HepG2 (cell line): ENCODE measurements around the gene ZNF23. TPM values are rescaled to one million over a fixed set of nuclear protein-coding genes. Genes with fewer than 3 reads are reported as not detected.

Experiments
- ARNT ChIP-seq: fragments of 450-650 bp; IDR thresholded peaks from 2 replicates; pipeline ENCODE4 v1.6.1; 2017
- CBX5 ChIP-seq: sonication (generic); formaldehyde crosslinking; IDR thresholded peaks from 2 replicates; pipeline ENCODE4 v1.4.0; 2020; ENCODE audit warnings: missing genetic modification reagents, borderline replicate concordance
- GLI4 ChIP-seq: sonication (generic); formaldehyde crosslinking; IDR thresholded peaks from 2 replicates; pipeline ENCODE4 v1.5.1; 2020; ENCODE audit warnings: missing genetic modification reagents, mild to moderate bottlenecking, moderate library complexity, borderline replicate concordance
- IRF2 ChIP-seq: IDR thresholded peaks from 2 replicates; pipeline ENCODE4 v1.6.1; 2018; ENCODE audit warnings: missing genetic modification reagents, missing compliant biosample characterization
- KLF15 ChIP-seq: sonication (generic); formaldehyde crosslinking; IDR thresholded peaks from 2 replicates; pipeline ENCODE4 v1.8.1; 2023; ENCODE audit warnings: borderline replicate concordance, mild to moderate bottlenecking, inconsistent platforms, missing genetic modification reagents, mixed read lengths
- KMT2B ChIP-seq: IDR thresholded peaks from 2 replicates; pipeline ENCODE4 v1.6.1; 2016; ENCODE audit warnings: missing genetic modification reagents, missing compliant biosample characterization
- MBNL3 ChIP-seq: fragments of 250-450 bp; sonication (Bioruptor Pico); conservative IDR thresholded peaks from 2 replicates; pipeline ENCODE4 v1.8.0; 2022; ENCODE audit warnings: mild to moderate bottlenecking, inconsistent platforms
- NFIC ChIP-seq: IDR thresholded peaks from 2 replicates; pipeline ENCODE4 v1.6.1; 2012; ENCODE audit warnings: mild to moderate bottlenecking, low read length, inconsistent platforms
- NR2F1 ChIP-seq, 2 experiments: fragments of 450-650 bp in 1 of 2; formaldehyde crosslinking in 1 of 2; IDR thresholded peaks; 2 replicates each; pipeline versions ENCODE4 v1.5.0 to v1.6.1; 2016 to 2020; ENCODE audit warnings: mild to moderate bottlenecking in 1 of 2, missing compliant biosample characterization in 1 of 2, missing genetic modification reagents in 1 of 2, moderate library complexity in 1 of 2
- PRMT3 ChIP-seq: sonication (generic); formaldehyde crosslinking; IDR thresholded peaks from 2 replicates; pipeline ENCODE4 v1.8.1; 2022; ENCODE audit warnings: low read depth, mild to moderate bottlenecking, moderate library complexity, missing genetic modification reagents, borderline replicate concordance
- SPEN ChIP-seq: sonication (generic); formaldehyde crosslinking; IDR thresholded peaks from 2 replicates; pipeline ENCODE4 v1.5.1; 2020; ENCODE audit warnings: low read depth, mild to moderate bottlenecking, missing genetic modification reagents
- SRY ChIP-seq: sonication (generic); formaldehyde crosslinking; IDR thresholded peaks from 2 replicates; pipeline ENCODE4 v1.8.0; 2022; ENCODE audit warnings: mild to moderate bottlenecking, missing genetic modification reagents
- SYNCRIP ChIP-seq: fragments of 200-400 bp; formaldehyde crosslinking; IDR thresholded peaks from 2 replicates; pipeline ENCODE4 v1.6.1; 2018; ENCODE audit warnings: mild to moderate bottlenecking, low read depth, low read length; ENCODE audit not compliant: insufficient read depth
- ZNF558 ChIP-seq: sonication (generic); formaldehyde crosslinking; IDR thresholded peaks from 2 replicates; pipeline ENCODE4 v1.9.0; 2022; ENCODE audit warnings: mild to moderate bottlenecking, missing genetic modification reagents, borderline replicate concordance
- polyA plus RNA-seq, 8 experiments: library from polyadenylated mRNA; depleted of rRNA in 3 of 8; stranded (reverse) in 7 of 8; unstranded in 1 of 8; fragments of >200 nt; fragmentation: Illumina TruSeq in 4 of 8; extraction: Trizol in 4 of 8; gene quantifications; 2 replicates each; pipeline versions ENCODE4 v1.2.1 to v1.2.3, GENCODE V29; 2011 to 2016; ENCODE audit warnings: low read depth in 4 of 8, missing spikeins in 1 of 8, mixed read lengths in 1 of 8; ENCODE audit not compliant: insufficient read depth in 1 of 8
- total RNA-seq, 5 experiments: library from RNA; depleted of rRNA; stranded (reverse); fragments of >200 nt; fragmentation: Illumina TruSeq; extraction: Trizol; gene quantifications; 2 replicates each; pipeline ENCODE4 v1.2.3, GENCODE V29; 2016; ENCODE audit warnings: low read depth in 1 of 5
- TF ChIP-seq, protein P1 (sequence below): sonication (generic); formaldehyde crosslinking; IDR thresholded peaks from 2 replicates; pipeline ENCODE4 v1.5.0; 2020; ENCODE audit warnings: missing genetic modification reagents
- TF ChIP-seq, protein P2 (sequence below): sonication (generic); formaldehyde crosslinking; IDR thresholded peaks from 2 replicates; pipeline ENCODE4 v1.5.0; 2020; ENCODE audit warnings: missing genetic modification reagents, mild to moderate bottlenecking, borderline replicate concordance
- TF ChIP-seq, protein P3 (sequence below): sonication (generic); formaldehyde crosslinking; IDR thresholded peaks from 2 replicates; pipeline ENCODE4 v1.4.0; 2020; ENCODE audit warnings: missing genetic modification reagents, mild to moderate bottlenecking, borderline replicate concordance
- TF ChIP-seq, protein P4 (sequence below): sonication (generic); formaldehyde crosslinking; IDR thresholded peaks from 2 replicates; pipeline ENCODE4 v1.5.1; 2020; ENCODE audit warnings: missing genetic modification reagents, mild to moderate bottlenecking, borderline replicate concordance
- TF ChIP-seq, protein P5 (sequence below): sonication (generic); formaldehyde crosslinking; IDR thresholded peaks from 2 replicates; pipeline ENCODE4 v1.5.1; 2020; ENCODE audit warnings: mild to moderate bottlenecking, moderate library complexity, missing genetic modification reagents

ZNF23 gene
- total and polyA plus RNA-seq, 2 of the 13 experiments (the other 11 are each of a cell fraction or from before 2014, with no cell fraction given): 8.6 to 12.2 TPM

DNA sequence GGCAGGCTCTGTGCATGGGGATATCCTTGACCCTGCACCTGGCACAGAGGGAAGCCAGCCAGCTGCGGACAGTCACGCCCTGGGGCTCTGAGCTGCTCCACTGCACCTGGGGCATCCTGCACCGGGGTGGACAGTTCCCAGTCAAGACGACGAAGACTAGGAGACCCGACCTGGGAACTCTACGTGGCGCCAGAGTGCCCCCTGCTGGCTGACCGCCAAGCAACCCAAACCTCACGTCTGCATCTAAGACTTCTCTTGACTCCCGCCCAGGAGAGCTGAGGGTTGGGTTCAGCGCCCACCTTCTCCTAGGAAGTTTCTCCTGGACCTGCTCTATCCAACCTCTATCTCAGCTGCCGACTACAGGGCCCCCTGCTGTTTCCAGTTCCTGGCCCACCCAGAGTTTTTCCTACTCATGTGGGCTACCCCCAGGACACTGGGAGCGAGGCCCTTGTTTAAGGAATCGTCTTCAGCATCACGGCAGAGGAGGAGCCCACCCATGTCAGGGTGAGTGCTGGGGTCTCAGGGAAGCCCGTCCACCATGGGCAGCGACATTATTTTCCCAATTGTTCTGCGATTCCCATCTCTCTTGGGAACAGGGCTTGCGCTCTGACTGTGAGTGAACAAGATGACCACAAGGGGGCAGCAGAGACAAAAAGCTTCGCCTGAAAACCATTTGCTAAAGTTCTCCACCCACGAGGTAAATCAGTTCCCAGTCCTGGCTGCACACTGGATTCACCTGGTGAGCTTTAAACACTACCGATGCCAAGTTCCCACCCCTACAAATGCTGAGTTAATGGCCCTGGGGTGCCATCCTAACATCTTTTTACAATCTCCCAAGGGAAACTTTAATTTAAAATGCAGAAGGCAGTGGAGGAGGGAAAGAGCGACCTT is 49.5 kb downstream of the ZNF23 start (continued):
- TF ChIP-seq SYNCRIP (no peak), ZNF558 (CRISPR knock-in tag) (no peak), SRY (CRISPR knock-in tag) (0 out of 2 replicates have a peak, but pooled peaks have one; percentile 37), KMT2B (CRISPR knock-in tag) (no peak), MBNL3 (CRISPR knock-in tag) (no peak), IRF2 (CRISPR knock-in tag) (no peak), NFIC (no peak), PRMT3 (CRISPR knock-in tag) (no peak), KLF15 (CRISPR knock-in tag) (no peak), CBX5 (CRISPR knock-in tag) (no peak), GLI4 (peak; percentile 67; the same call in 1 of the 2 replicates), NR2F1 (CRISPR knock-in tag; IDR thresholded peaks at IDR 0.05) (no peak), ARNT (no peak), SPEN (CRISPR knock-in tag) (no peak)
- TF ChIP-seq, protein P1, sequence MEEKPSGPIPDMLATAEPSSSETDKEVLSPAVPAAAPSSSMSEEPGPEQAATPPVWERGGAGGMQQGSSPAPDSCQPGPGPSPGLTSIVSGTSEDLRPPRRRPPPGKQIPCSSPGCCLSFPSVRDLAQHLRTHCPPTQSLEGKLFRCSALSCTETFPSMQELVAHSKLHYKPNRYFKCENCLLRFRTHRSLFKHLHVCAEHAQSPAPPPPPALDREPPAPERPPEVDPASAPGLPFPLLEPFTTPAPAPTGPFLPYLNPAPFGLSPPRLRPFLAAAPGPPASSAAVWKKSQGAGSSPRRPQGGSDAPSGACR (CRISPR knock-in tag): no peak
- TF ChIP-seq, protein P2, sequence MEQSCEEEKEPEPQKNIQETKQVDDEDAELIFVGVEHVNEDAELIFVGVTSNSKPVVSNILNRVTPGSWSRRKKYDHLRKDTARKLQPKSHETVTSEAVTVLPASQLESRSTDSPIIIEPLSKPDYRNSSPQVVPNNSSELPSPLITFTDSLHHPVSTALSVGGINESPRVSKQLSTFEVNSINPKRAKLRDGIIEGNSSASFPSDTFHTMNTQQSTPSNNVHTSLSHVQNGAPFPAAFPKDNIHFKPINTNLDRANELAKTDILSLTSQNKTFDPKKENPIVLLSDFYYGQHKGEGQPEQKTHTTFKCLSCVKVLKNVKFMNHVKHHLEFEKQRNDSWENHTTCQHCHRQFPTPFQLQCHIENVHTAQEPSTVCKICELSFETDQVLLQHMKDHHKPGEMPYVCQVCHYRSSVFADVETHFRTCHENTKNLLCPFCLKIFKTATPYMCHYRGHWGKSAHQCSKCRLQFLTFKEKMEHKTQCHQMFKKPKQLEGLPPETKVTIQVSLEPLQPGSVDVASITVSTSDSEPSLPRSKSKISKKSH (CRISPR knock-in tag): peak; percentile 82
- TF ChIP-seq, protein P3, sequence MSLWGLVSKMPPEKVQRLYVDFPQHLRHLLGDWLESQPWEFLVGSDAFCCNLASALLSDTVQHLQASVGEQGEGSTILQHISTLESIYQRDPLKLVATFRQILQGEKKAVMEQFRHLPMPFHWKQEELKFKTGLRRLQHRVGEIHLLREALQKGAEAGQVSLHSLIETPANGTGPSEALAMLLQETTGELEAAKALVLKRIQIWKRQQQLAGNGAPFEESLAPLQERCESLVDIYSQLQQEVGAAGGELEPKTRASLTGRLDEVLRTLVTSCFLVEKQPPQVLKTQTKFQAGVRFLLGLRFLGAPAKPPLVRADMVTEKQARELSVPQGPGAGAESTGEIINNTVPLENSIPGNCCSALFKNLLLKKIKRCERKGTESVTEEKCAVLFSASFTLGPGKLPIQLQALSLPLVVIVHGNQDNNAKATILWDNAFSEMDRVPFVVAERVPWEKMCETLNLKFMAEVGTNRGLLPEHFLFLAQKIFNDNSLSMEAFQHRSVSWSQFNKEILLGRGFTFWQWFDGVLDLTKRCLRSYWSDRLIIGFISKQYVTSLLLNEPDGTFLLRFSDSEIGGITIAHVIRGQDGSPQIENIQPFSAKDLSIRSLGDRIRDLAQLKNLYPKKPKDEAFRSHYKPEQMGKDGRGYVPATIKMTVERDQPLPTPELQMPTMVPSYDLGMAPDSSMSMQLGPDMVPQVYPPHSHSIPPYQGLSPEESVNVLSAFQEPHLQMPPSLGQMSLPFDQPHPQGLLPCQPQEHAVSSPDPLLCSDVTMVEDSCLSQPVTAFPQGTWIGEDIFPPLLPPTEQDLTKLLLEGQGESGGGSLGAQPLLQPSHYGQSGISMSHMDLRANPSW (CRISPR knock-in tag): no peak
- TF ChIP-seq, protein P4, sequence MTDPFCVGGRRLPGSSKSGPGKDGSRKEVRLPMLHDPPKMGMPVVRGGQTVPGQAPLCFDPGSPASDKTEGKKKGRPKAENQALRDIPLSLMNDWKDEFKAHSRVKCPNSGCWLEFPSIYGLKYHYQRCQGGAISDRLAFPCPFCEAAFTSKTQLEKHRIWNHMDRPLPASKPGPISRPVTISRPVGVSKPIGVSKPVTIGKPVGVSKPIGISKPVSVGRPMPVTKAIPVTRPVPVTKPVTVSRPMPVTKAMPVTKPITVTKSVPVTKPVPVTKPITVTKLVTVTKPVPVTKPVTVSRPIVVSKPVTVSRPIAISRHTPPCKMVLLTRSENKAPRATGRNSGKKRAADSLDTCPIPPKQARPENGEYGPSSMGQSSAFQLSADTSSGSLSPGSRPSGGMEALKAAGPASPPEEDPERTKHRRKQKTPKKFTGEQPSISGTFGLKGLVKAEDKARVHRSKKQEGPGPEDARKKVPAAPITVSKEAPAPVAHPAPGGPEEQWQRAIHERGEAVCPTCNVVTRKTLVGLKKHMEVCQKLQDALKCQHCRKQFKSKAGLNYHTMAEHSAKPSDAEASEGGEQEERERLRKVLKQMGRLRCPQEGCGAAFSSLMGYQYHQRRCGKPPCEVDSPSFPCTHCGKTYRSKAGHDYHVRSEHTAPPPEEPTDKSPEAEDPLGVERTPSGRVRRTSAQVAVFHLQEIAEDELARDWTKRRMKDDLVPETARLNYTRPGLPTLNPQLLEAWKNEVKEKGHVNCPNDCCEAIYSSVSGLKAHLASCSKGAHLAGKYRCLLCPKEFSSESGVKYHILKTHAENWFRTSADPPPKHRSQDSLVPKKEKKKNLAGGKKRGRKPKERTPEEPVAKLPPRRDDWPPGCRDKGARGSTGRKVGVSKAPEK: no peak
- TF ChIP-seq, protein P5, sequence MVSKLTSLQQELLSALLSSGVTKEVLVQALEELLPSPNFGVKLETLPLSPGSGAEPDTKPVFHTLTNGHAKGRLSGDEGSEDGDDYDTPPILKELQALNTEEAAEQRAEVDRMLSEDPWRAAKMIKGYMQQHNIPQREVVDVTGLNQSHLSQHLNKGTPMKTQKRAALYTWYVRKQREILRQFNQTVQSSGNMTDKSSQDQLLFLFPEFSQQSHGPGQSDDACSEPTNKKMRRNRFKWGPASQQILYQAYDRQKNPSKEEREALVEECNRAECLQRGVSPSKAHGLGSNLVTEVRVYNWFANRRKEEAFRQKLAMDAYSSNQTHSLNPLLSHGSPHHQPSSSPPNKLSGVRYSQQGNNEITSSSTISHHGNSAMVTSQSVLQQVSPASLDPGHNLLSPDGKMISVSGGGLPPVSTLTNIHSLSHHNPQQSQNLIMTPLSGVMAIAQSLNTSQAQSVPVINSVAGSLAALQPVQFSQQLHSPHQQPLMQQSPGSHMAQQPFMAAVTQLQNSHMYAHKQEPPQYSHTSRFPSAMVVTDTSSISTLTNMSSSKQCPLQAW (CRISPR knock-in tag): no peak
